Brain microvascular endothelial cell (primary cell): ENCODE measurements around the gene RDH13.
"Not testable (repeated sequence)": the region's sequence is repeated elsewhere in the genome, so short reads cannot be mapped to it uniquely, and the experiment has no call there.

Experiments
- DNase-seq: peaks from one replicate; pipeline ENCODE4 v3.0.0-alpha.2; 2020
- H3K27ac ChIP-seq: fragments of 250-450 bp; sonication (Bioruptor Pico); 2 replicates; pipeline ENCODE4 v1.5.1; 2020; ENCODE audit warnings: mild to moderate bottlenecking, moderate library complexity
- H3K27me3 ChIP-seq: fragments of 250-450 bp; sonication (Bioruptor Pico); replicated peaks from 2 replicates; pipeline ENCODE4 v1.5.1; 2020; ENCODE audit warnings: mild to moderate bottlenecking
- H3K36me3 ChIP-seq: fragments of 250-450 bp; sonication (Bioruptor Pico); replicated peaks from 2 replicates; pipeline ENCODE4 v1.5.1; 2020; ENCODE audit warnings: mild to moderate bottlenecking
- H3K4me3 ChIP-seq: 2 replicates; pipeline ENCODE4 v1.5.1; 2011; ENCODE audit warnings: low read depth, mild to moderate bottlenecking, control low read depth, low read length, moderate library complexity
- CTCF ChIP-seq: IDR thresholded peaks from 2 replicates; pipeline ENCODE4 v1.5.1; 2011; ENCODE audit warnings: low read depth, mild to moderate bottlenecking, moderate library complexity, low read length, control low read depth, inconsistent platforms; ENCODE audit errors: missing control alignments
- in situ Hi-C: cut with HindIII; loops from 2 replicates; pipeline ENCODE4 v1.10.0; 2017; ENCODE audit warnings: low sequenced_read_pairs, low pct_ligation_motif_present

RDH13 gene

GRCh38 chr19:55042344-55042678 is 20.6 kb downstream of the RDH13 start:
- no peak for DNase-seq
- Histone ChIP-seq H3K27me3 (no peaks in the 10 kb centered on the region), H3K27ac (no peak overlapping the region), H3K4me3 (no peak overlapping the region), H3K36me3 (peaks cover 29% of the 10 kb centered on the region)
- in situ Hi-C loops: no loop called here
- no peak for TF ChIP-seq CTCF

GRCh38 chr19:55041627-55042343 is 21.2 kb downstream of the RDH13 start:
- no peak overlapping the region for H3K27ac ChIP-seq
- in situ Hi-C loops: no loop called here
- no peak for DNase-seq

GRCh38 chr19:55041244-55041626 is 21.7 kb downstream of the RDH13 start:
- Histone ChIP-seq H3K36me3 (peaks cover 20% of the 10 kb centered on the region), H3K27ac (no peak overlapping the region), H3K4me3 (no peak overlapping the region), H3K27me3 (no peaks in the 10 kb centered on the region)
- DNase-seq: no peak
- in situ Hi-C loops: no loop called here
- no peak for TF ChIP-seq CTCF

More at GRCh38 chr19:55041627-55042343, 21.2 kb downstream of the RDH13 start:
- H3K36me3 ChIP-seq: peaks cover 24% of the 10 kb centered on the region
- TF ChIP-seq CTCF: no peak
- H3K27me3 ChIP-seq: no peaks in the 10 kb centered on the region
- H3K4me3 ChIP-seq: no peak overlapping the region

- H3K36me3 ChIP-seq: peaks cover 18% of the 10 kb centered on the region
- DNase-seq, in situ Hi-C loops, H3K27me3 ChIP-seq, H3K4me3 ChIP-seq, H3K27ac ChIP-seq: not testable (repeated sequence)
Observed at GRCh38 chr19:55040654-55041053, 22.3 kb downstream of the RDH13 start.

- H3K4me3 ChIP-seq, in situ Hi-C loops, H3K27me3 ChIP-seq, H3K36me3 ChIP-seq, DNase-seq, H3K27ac ChIP-seq: not testable (repeated sequence)
Observed at GRCh38 chr19:55037603-55038002, 25.3 kb downstream of the RDH13 start.

GRCh38 chr19:55036058-55036457 is 26.9 kb downstream of the RDH13 start:
- Histone ChIP-seq H3K36me3 (no peaks in the 10 kb centered on the region), H3K27ac (no peak overlapping the region), H3K27me3 (no peaks in the 10 kb centered on the region), H3K4me3 (no peak overlapping the region)
- no peak for DNase-seq
- no peak for TF ChIP-seq CTCF
- in situ Hi-C loops: no loop called here

GRCh38 chr19:55034751-55035150 is 28.2 kb downstream of the RDH13 start:
- in situ Hi-C loops: no loop called here
- TF ChIP-seq CTCF: no peak
- no peak overlapping the region for H3K4me3 ChIP-seq
- H3K27me3 ChIP-seq: no peaks in the 10 kb centered on the region
- no peaks in the 10 kb centered on the region for H3K36me3 ChIP-seq
- DNase-seq: no peak
- no peak overlapping the region for H3K27ac ChIP-seq

- H3K36me3 ChIP-seq, in situ Hi-C loops, H3K27me3 ChIP-seq, DNase-seq, H3K27ac ChIP-seq, H3K4me3 ChIP-seq: not testable (repeated sequence)
Observed at GRCh38 chr19:55032976-55033643, 29.8 kb downstream of the RDH13 start.
